ENCODE data around the gene INPP5D. TPM values are rescaled to one million over a fixed set of nuclear protein-coding genes. Genes with fewer than 3 reads are reported as not detected.
"Not testable (repeated sequence)": the region's sequence is repeated elsewhere in the genome, so short reads cannot be mapped to it uniquely, and the experiment has no call there.

The INPP5D gene
- polyA plus RNA-seq (2012; ENCODE audit: insufficient read depth, insufficient read length): 19.7 TPM

DNA sequence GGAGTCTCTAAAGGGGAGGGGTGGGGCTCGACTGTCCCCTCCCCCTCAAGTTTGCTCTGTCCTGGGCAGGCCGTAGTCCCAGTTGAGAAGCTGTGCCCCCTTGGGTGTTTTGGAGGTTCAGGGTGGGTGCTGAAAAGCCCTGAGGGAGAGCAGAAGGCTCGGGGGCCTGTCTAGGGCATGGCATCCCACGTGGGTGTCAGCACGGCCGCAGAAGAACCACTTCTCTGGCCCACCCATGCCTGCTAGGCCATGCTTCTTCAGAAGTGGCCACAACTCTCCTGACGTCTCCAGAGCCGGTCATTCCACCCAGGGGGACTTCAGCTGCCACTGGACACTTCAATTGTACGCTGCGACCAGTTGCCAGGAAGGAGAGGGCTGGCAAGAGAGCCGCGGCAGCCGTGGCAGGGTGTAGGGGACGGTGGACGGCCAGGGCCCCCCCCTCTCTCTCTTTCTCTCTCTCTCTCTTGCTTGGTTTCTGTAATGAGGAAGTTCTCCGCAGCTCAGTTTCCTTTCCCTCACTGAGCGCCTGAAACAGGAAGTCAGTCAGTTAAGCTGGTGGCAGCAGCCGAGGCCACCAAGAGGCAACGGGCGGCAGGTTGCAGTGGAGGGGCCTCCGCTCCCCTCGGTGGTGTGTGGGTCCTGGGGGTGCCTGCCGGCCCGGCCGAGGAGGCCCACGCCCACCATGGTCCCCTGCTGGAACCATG is at the start of gene INPP5D:
Gene INPP5D (plus strand): TSS at position 546 of the 704 bp plus-strand sequence. CDS start 137 bp downstream, at position 683.
- peak; percentile 91 for DNase-seq (ENCODE audit: low read depth, low spot score)
- peak within 1 kb of the TSS; percentile 95 for H3K4me3 ChIP-seq (ENCODE audit: low read length)

DNA sequence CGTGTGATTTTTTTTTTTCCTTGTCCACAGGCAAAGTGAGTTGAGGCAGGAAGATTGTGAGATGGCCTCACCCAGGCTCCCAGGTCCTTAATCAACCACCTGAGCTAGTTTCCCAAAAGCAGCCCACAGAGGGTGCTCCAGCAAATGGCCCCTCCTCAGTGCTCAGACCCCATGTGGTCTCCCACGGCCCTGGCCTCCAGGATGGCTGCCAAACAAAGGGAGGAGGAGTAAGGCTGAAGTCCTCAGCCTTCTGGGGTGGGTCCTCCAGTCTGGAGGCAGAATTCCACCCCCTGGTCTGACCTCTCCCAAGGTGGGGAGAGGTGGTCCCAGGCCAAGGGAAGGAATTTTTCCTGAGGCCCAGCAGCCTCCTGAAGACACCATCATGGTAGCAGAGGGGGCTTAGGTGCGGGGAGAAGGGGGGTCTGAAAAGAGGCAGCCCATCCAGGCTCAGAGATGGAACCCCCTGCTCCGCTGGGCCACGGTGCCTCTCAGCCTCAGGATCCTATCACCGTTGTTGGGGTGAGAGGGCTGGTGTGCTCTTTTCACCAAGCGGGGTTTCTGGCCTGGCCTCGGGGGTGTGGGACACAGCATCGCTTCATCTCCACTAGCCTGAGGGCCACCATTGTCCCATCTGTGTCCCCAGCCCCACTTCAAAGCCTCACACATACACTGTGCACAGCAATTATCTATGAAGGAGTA is 49.4 kb upstream of the INPP5D start:
- DNase-seq (ENCODE audit: low read depth, low spot score): no peak

DNA sequence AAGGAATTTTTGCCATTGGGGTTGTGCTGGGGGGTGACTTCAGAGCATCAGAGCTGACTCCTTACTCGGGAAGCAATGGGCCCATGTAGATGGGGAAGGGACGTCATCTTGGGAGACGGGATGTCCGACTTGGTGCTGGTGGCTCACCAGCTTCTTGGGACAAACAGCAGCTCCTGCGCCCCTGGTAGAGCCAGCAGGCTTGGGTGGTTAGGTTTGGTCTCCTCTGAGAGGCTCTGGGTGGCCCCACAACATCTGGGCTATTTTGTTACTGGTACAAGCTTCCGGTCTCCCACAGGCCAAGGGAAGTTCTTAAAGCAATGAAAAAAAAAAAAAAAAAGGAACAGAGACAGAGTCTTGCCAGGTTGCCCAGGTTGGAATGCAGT is 48.9 kb upstream of the INPP5D start:
- no peak for DNase-seq (ENCODE audit: low read depth, low spot score)
- H3K4me3 ChIP-seq (ENCODE audit: low read length): no peak overlapping the region

More for the DNA sequence above, 49.4 kb upstream of the INPP5D start:
- no peak overlapping the region for H3K4me3 ChIP-seq (ENCODE audit: low read length)

DNA sequence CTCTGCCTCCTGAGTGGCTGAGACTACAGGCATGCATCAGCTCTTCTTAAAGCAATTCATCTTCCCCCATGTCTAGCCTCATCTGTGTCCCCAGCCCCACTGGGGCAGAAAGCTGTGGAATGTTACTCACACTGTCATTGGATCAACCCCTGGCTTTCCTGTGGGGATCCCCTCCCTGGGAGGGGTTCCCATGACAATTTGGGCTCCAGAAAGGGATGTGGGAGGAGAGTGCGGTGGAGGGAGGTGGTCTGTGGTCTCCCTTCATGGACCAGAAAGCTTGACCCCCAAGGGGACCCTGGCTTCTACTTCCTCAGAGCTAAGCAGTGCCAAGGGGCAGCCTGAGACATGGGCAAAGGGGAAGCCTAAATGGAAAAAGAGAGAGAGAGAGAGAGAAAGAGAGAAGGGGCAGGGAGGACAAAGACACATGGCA is 48.4 kb upstream of the INPP5D start:
- no peak overlapping the region for H3K4me3 ChIP-seq (ENCODE audit: low read length)

DNA sequence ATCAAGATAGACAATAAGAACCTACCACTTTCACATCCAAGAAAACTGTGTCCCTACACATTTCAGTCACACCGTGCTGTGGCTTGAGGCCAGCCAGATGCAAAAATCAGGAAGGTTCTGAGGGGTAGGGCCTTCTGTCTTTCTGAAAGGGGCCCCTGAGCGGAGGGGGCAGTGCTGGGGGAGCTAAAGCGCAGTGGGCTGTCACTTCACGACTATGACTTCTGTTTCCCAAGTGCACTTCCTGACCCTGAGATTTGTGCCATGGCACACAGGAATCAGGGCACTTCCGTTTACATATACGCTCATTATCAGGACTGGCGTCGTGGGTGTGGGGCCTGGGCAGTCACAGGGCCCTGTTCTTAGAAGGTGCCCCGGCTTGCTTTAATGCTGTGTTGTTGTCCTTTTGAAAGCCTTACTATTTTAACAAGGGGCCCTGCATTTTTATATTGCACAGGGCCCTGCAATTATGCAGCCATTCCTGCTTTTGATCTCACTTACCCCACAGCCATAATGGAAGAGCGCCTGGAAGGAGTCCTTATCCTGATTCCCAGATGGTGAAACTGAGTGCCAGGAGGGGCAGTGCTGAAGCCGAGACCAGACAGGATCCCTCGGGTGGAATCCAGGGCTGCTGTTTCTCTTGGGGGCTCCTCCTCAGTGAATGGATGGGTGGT is 47.7 kb upstream of the INPP5D start:
- no peak overlapping the region for H3K4me3 ChIP-seq (ENCODE audit: low read length)
- no peak for DNase-seq (ENCODE audit: low read depth, low spot score)

More for the DNA sequence above, 48.4 kb upstream of the INPP5D start:
- no peak for DNase-seq (ENCODE audit: low read depth, low spot score)

DNA sequence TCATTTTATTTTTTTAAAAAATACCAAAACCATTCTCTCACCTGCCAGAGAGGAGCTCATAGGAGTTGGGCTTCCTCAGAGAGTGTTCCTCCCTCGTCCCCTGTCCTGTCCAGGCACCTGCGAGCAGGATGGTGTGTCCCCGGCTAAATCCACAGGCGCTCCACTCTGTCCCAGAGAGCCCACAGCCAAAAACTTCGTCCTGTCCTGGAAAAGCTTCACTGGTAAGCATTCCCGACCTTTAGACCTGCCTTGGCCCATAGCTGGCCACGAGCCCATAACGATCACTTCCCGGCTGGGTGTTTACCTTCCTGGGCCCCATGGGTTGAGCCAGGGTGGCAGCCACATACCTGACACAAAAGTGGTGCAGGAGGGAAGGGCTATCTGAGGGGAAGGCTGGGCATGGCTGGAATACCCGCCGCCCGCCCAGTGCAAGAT is 47.1 kb upstream of the INPP5D start, which contains the start of gene NGEF:
Gene NGEF (minus strand): TSS at position 230 of the 435 bp plus-strand sequence. CDS start 38,366 bp downstream, outside the sequence.
- H3K4me3 ChIP-seq (ENCODE audit: low read length): no peak within 1 kb of the TSS
- no peak for DNase-seq (ENCODE audit: low read depth, low spot score)

DNA sequence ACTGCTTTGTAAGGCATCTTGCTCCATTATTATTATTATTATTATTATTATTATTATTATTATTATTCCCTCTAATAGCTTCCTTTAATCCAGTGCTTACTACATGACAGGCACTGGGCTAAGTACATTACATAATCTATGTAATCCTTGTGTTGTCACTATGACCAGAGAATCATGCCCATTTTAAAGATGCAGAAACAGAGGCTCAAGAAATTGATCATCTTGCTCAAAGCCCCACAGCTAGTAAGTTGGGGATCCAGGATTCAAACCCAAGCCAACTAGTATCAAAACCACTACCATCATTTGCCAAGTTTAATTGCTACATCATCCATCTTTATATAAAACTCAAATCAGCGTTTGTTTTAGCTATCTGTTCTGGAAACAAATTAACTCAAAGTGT is 46.5 kb upstream of the INPP5D start:
- no peak overlapping the region for H3K4me3 ChIP-seq (ENCODE audit: low read length)
- DNase-seq (ENCODE audit: low read depth, low spot score): no peak

DNA sequence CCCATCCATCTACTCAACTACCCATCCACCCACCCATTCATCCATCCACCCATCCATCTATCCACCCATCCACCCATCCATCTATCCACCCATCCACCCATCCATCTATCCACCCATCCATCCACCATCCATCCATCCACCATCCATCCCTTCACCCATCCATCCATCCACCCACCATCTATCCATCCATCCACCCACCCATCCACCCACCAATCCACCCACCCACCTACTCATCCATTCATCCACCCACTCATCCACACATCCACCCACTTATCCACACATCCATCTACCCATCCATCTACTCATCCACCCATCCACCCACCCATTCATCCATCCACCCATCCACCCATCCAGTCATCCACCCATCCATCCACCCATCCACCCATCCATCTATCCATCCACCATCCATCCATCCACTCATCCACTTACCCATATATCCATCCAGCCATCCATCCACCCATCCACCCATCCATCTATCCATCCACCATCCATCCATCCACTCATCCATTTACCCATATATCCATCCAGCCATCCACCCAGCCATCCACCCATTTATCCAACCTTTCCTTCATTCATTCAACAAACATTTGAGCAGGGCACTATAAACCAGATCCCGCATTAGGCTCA is 45.0 kb upstream of the INPP5D start:
- no peak overlapping the region for H3K4me3 ChIP-seq (ENCODE audit: low read length)
- no peak for DNase-seq (ENCODE audit: low read depth, low spot score)

DNA sequence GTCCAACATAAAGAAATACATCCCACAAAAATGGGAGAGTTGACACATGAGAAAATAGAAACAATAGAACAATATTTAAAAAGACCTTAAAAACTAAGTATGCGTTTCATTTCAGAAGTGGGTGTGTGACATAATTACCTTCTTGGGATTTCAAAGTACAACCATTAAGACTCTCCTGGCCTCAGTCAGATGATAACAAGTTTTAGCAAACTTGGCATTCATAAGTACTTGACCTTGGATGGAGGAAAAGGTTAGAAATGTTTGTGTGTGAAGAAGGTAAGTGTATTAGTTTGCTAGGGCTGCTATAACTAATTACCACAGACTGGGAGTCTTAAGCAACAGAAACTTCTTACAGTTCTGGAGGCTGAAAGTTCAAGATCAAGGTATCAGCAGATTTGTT is 42.2 kb upstream of the INPP5D start:
- H3K4me3 ChIP-seq (ENCODE audit: low read length): no peak overlapping the region
- no peak for DNase-seq (ENCODE audit: low read depth, low spot score)

DNA sequence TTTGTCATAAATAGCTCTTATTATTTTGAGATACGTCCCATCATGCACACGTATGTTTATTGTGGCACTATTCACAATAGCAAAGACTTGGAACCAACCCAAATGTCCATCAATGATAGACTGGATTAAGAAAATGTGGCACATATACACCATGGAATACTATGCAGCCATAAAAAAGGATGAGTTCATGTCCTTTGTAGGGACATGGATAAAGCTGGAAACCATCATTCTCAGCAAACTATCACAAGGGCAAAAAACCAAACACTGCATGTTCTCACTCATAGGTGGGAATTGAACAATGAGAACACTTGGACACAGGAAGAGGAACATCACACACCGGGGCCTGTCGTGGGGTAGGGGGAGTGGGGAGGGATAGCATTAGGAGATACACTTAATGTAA is 40.5 kb upstream of the INPP5D start:
- not testable (repeated sequence) for H3K4me3 ChIP-seq (ENCODE audit: low read length); DNase-seq (ENCODE audit: low read depth, low spot score)

DNA sequence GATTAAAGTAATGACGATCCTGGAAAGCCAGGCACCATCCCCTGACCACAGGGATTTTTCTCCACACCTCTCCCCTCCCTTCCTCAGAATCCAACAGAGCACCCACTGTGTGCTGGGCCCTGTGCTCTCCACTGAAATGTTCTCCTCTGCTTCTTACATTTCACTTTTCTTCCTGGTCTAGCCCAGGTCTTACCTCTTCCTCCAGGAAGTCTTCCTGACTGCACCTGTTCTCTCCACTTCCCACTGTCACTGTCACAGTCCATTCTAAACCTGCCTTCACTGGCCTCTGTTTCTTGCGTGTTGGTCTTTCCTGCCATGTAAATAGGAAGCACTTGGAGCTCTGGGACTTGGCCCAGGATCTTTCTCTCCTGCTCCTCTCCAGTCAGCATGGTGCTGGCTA is 39.7 kb upstream of the INPP5D start:
- DNase-seq (ENCODE audit: low read depth, low spot score): no peak

DNA sequence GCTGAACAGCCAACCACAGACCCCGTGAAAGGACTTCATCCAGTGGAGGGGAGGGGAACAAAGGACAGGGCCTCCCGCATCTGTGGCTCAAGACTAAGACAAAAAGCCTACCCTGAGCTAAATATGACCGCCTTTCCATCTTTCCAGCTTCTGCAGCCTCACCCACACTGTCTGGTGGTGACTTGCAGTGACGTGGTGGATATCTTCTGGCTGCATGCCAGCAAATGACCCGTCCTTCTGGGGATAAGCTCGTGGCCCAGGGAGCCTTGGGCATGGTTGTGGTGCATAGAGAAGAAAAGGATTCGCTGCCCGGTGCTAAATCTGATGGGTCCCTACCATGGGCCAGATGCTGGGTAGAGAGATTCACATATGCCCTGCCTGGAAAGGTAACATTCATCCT is 38.4 kb upstream of the INPP5D start:
- no peak for DNase-seq (ENCODE audit: low read depth, low spot score)
- no peak overlapping the region for H3K4me3 ChIP-seq (ENCODE audit: low read length)

More for the DNA sequence above, 39.7 kb upstream of the INPP5D start:
- no peak overlapping the region for H3K4me3 ChIP-seq (ENCODE audit: low read length)

DNA sequence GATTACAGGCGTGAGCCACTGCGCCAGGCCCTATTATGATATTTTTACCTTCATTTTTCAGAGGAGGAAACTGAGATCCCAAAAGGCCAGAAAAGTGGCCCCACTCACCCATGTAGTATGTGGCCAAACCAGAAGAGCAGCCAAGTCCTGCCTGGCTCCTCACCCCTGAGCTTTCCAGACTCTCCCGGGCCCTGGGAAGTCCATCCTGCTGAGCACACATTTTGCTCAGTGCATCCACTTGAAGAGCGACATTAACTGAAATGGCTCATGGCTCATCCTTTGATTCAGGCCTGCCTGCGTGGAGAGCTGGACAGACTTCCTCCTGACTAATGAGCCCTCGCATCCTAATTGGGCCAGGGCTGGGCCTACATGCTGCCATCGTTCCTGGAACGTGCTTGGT is 37.6 kb upstream of the INPP5D start:
- no peak overlapping the region for H3K4me3 ChIP-seq (ENCODE audit: low read length)
- no peak for DNase-seq (ENCODE audit: low read depth, low spot score)

DNA sequence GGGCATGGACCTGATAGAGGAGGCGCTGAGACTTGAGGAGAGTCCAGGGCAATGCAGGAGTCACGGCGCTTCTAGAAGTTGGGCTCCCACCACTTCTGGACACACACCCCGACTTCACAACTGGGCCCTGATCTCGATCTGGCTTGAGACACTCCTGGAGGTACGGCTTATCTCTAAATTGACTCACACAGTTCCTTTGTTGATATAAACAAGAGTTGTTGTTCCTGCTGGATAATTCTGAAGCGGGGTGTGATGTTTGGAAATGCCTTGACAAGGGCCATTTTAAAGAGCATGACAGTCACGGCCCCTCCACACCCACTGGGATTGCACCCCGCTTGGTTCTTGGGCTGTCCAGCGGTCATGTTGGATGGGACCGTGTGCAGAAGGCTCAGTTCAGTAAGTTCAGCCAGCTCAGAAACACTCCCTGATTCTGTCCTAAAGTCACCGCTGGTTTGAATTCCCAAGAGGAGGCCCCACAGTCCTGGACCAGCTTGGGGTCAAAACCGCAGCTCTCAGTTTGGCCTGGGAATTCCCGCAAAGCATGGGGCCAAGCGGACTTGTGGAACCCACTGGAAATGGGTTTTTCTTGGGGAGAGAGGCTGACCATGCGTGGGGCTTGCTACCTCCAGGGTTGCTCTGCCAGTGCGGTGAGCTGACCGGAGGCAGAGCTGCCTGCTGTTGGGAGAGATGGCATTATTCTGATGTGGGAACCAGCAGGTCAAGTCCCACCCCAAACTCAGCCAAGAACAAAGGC is 37.0 kb upstream of the INPP5D start:
- no peak overlapping the region for H3K4me3 ChIP-seq (ENCODE audit: low read length)
- DNase-seq (ENCODE audit: low read depth, low spot score): no peak

DNA sequence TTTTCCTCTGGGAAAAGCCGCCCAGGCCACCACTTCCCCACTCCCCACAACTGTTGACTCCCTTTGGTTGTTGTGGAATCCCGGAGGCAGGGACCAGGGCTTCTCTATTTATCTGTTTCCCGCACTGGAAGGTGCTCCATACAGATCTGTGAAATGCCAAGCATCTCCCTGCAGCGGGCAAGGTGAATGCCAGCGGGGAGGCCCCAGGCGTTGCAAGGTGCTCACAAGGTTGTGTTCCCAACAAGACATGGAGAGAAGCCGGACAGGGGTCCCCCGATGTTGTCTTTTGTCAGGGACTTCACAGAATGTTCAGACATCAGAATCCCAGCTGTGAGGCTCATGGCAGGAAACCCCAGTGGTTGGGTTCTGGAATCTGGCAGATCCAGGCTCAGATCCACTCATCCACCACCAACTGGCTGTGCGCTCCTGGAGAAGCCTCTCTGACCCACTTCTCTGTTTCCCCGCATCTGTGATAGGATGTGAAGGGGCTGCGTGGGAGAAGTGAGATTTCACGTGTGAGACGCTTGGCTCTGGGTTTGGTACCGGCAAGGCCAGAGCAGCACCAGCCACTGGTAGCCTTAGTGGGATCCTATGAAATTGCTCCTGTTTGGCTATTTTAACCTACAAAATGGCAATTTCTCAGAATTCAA is 36.3 kb upstream of the INPP5D start:
- no peak overlapping the region for H3K4me3 ChIP-seq (ENCODE audit: low read length)
- no peak for DNase-seq (ENCODE audit: low read depth, low spot score)

DNA sequence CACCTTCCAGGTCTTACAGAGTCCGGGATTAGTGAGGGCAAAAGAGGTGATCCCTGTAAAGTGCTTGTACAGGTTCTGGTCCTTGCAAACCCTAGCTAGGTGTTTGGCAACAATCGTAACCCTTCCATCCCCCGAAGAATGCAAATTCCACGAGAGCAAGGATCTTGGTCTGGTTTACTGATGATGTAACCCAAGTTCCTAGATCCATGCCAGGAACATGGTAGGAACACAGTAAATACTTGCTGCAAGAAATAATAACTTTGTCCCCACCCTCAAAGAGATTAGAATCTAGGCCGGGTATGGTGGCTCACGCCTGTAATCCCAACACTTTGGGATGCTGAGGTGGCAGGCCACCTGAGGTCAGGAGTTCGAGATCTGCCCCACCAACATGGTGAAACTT is 34.4 kb upstream of the INPP5D start:
- no peak overlapping the region for H3K4me3 ChIP-seq (ENCODE audit: low read length)
- DNase-seq (ENCODE audit: low read depth, low spot score): no peak

DNA sequence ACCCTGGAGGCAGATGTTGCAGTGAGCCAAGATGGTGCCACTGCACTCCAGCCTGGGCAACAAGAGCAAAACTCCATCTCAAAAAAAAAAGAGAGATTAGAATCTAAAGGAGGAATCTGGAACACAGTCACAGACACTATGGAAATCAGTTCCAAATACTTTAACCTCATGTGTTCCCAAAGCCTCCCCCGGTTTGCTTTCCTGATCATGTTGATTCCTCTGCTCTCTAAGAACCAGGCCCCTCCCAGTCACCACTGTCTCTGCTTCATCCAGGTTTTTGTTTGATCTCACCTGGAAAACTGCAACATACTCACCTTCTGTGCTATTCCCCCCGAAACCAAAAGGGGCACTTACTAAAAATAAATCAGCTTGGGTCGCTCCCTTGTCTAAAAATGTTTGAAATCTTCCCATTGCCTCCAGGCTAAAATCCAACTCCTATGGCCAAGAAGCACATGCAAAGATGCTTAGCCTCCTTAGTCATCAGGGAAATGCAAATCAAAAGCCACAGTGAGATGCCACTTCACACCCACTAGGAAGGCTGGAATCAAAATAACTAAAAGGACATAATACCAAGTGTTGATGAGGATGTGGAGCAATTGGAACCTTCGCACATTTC is 33.8 kb upstream of the INPP5D start:
- DNase-seq (ENCODE audit: low read depth, low spot score): no peak
- no peak overlapping the region for H3K4me3 ChIP-seq (ENCODE audit: low read length)

DNA sequence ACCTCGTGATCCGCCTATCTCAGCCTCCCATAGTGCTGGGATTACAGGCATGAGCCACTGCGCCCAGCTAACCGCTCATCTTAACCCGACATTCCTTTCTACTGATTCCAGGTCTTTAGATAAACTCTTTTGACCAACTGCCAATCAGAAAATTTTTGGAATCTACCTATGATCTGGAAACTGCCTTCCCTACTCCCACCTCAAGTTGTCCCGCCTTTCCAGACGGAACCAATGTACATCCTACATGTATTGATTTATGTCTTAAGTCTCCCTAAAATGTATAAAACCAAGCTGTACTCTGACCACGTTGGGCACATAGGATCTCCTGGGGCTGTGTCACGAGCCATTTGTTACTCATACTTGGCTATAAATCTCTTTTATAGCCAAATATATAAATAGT is 30.8 kb upstream of the INPP5D start:
- DNase-seq (ENCODE audit: low read depth, low spot score): no peak
- H3K4me3 ChIP-seq (ENCODE audit: low read length): no peak overlapping the region
